Endothelial cell of umbilical vein (primary cell): ENCODE data around the gene CEMIP. TPM values are rescaled to one million over a fixed set of nuclear protein-coding genes. Genes with fewer than 3 reads are reported as not detected.

Experiments
- BruUV-seq: library from RNA; stranded (reverse); fragments of 400-500 nt; replicated peaks from 2 replicates; lab custom pipeline; 2021; lab: Mats Ljungman, UMichigan
- CTCF ChIA-PET: fragments of 300-600, 350-600 bp; sonication (Branson Sonifier 250); formaldehyde crosslinking; loops from one replicate; lab custom pipeline; 2021; ENCODE audit warnings: antibody characterized with exemption, inconsistent platforms; lab: Charles Lee
- POLR2A ChIA-PET: fragments of 300-600, 350-600 bp; sonication (Branson Sonifier 250); formaldehyde crosslinking; loops from one replicate; lab custom pipeline; 2021; ENCODE audit warnings: antibody characterized with exemption, inconsistent platforms; lab: Charles Lee
- DNase-seq: peaks from one replicate; pipeline ENCODE4 v3.0.0-alpha.2; 2011; ENCODE audit warnings: low read depth, low spot score
- FAIRE-seq: peaks from 2 replicates; lab custom pipeline; 2011; peaks lifted over from hg19 to GRCh38; lab: Jason Lieb, UNC
- H2AFZ ChIP-seq: 2 replicates; pipeline ENCODE4 v1.6.0; 2012; ENCODE audit warnings: low read depth, low read length, control low read depth, inconsistent platforms
- H3K27ac ChIP-seq: 2 replicates; pipeline ENCODE4 v1.5.1; 2011; ENCODE audit warnings: low read depth, mild to moderate bottlenecking, control low read depth, low read length, moderate library complexity; ENCODE audit not compliant: insufficient read depth
- H3K27me3 ChIP-seq, 2 experiments: 2 replicates each; pipeline versions ENCODE4 v1.6.0 to v1.6.1; 2011; ENCODE audit warnings: low read length in 2 of 2, mixed read lengths in 1 of 2; ENCODE audit not compliant: control insufficient read depth in 2 of 2, insufficient read depth in 2 of 2
- H3K36me3 ChIP-seq, 2 experiments: 2 replicates in 1 of 2; 3 replicates in 1 of 2; pipeline ENCODE4 v1.5.1; 2011; ENCODE audit warnings: low read length in 2 of 2, mild to moderate bottlenecking in 1 of 2, moderate library complexity in 1 of 2; ENCODE audit not compliant: control insufficient read depth in 2 of 2, insufficient read depth in 2 of 2; ENCODE audit errors: extremely low read depth in 1 of 2
- H3K4me1 ChIP-seq: 3 replicates; pipeline ENCODE4 v1.5.1; 2011; ENCODE audit warnings: mild to moderate bottlenecking, low read length; ENCODE audit not compliant: control insufficient read depth, insufficient read depth; ENCODE audit errors: extremely low read depth
- H3K4me2 ChIP-seq: 2 replicates; pipeline ENCODE4 v1.6.1; 2011; ENCODE audit warnings: low read length, control low read depth, mixed read lengths; ENCODE audit not compliant: insufficient read depth
- H3K4me3 ChIP-seq, 3 experiments: fragments of 200-600 bp in 1 of 3; sonication (generic), shearing (Covaris generic) in 1 of 3; replicated peaks in 1 of 3; 2 replicates each; pipeline ENCODE4 v1.5.1; 2011 to 2016; ENCODE audit warnings: control low read depth in 3 of 3, low read length in 3 of 3, mild to moderate bottlenecking in 2 of 3, inconsistent platforms in 1 of 3, low read depth in 1 of 3, moderate library complexity in 1 of 3; ENCODE audit not compliant: insufficient read depth in 1 of 3
- H3K79me2 ChIP-seq: 2 replicates; pipeline ENCODE4 v1.6.0; 2012; ENCODE audit warnings: low read length, inconsistent platforms; ENCODE audit not compliant: control insufficient read depth, insufficient read depth
- H3K9ac ChIP-seq: replicated peaks from 2 replicates; pipeline ENCODE3; 2011; ENCODE audit warnings: low read length, control low read depth; ENCODE audit not compliant: insufficient read depth; ENCODE audit errors: extremely low read depth
- H3K9me1 ChIP-seq: replicated peaks from 3 replicates; pipeline ENCODE4 v1.6.0; 2011; ENCODE audit warnings: mild to moderate bottlenecking, low read length; ENCODE audit not compliant: control insufficient read depth, insufficient read depth; ENCODE audit errors: extremely low read depth
- H3K9me3 ChIP-seq: replicated peaks from 2 replicates; pipeline ENCODE4 v1.5.1; 2012; ENCODE audit warnings: low read length, inconsistent platforms; ENCODE audit not compliant: control insufficient read depth, insufficient read depth
- H4K20me1 ChIP-seq: replicated peaks from 2 replicates; pipeline ENCODE3; 2011; ENCODE audit warnings: mild to moderate bottlenecking, low read length; ENCODE audit not compliant: control insufficient read depth, insufficient read depth; ENCODE audit errors: extremely low read depth
- EZH2 ChIP-seq: IDR thresholded peaks from 2 replicates; pipeline ENCODE4 v1.6.1; 2012; ENCODE audit warnings: borderline replicate concordance, low read depth, mild to moderate bottlenecking, moderate library complexity, low read length, inconsistent platforms; ENCODE audit not compliant: severe bottlenecking
- FOS ChIP-seq: IDR thresholded peaks from 2 replicates; pipeline ENCODE4 v1.6.1; 2011; ENCODE audit warnings: mild to moderate bottlenecking, low read length, moderate library complexity, borderline replicate concordance; ENCODE audit not compliant: insufficient read depth
- GATA2 ChIP-seq: IDR thresholded peaks from 2 replicates; pipeline ENCODE4 v1.7.0; 2011; ENCODE audit warnings: low read depth, mild to moderate bottlenecking, moderate library complexity, mixed read lengths, low read length; ENCODE audit not compliant: insufficient read length, insufficient read depth
- JUN ChIP-seq: IDR thresholded peaks from 2 replicates; pipeline ENCODE4 v1.6.1; 2011; ENCODE audit warnings: borderline replicate concordance, low read depth; ENCODE audit not compliant: insufficient read length, insufficient read depth
- MAX ChIP-seq: IDR thresholded peaks from 2 replicates; pipeline ENCODE4 v1.6.1; 2011; ENCODE audit not compliant: insufficient read depth, insufficient read length
- POLR2A ChIP-seq: IDR thresholded peaks from 2 replicates; pipeline ENCODE4 v1.6.1; 2012; ENCODE audit warnings: low read depth, mild to moderate bottlenecking, control low read depth, low read length
- dilution Hi-C: fragments of 300-500 bp; cut with MboI; formaldehyde crosslinking; loops from one replicate; pipeline ENCODE4 v1.15.0; 2019; ENCODE audit warnings: low sequenced_read_pairs; ENCODE audit not compliant: extremely low pct_ligation_motif_present
- intact Hi-C: fragments of 100-400 bp; cut with micrococcal nuclease; formaldehyde crosslinking; loops from one replicate; pipeline ENCODE4 v1.10.0; 2022
- polyA plus RNA-seq, 4 experiments: library from polyadenylated mRNA; depleted of rRNA in 3 of 4; stranded (reverse) in 3 of 4; unstranded in 1 of 4; fragments of >200 nt; gene quantifications; 2 replicates each; pipeline versions ENCODE4 v1.2.1 to v1.2.3, GENCODE V29; 2011 to 2012; ENCODE audit warnings: missing spikeins in 1 of 4
- total RNA-seq: library from RNA; stranded (reverse); gene quantifications from 2 replicates; pipeline ENCODE4 v1.2.3, GENCODE V29; 2021
- TF ChIP-seq, protein P1 (sequence below), 2 donors: IDR thresholded peaks; 1 replicate in 1 of 2; 2 replicates in 1 of 2; pipeline ENCODE4 v1.5.1; 2011; ENCODE audit warnings: low read length in 2 of 2, mild to moderate bottlenecking in 2 of 2, moderate library complexity in 2 of 2, control low read depth in 1 of 2, inconsistent platforms in 1 of 2, low read depth in 1 of 2; ENCODE audit not compliant: insufficient read depth in 1 of 2; ENCODE audit errors: extremely low read depth in 1 of 2

CEMIP gene
- total and polyA plus RNA-seq, 2 donors (not counting 3 experiments of a cell fraction or from before 2014, with no cell fraction given): 0.01 TPM; not detected in 1

DNA sequence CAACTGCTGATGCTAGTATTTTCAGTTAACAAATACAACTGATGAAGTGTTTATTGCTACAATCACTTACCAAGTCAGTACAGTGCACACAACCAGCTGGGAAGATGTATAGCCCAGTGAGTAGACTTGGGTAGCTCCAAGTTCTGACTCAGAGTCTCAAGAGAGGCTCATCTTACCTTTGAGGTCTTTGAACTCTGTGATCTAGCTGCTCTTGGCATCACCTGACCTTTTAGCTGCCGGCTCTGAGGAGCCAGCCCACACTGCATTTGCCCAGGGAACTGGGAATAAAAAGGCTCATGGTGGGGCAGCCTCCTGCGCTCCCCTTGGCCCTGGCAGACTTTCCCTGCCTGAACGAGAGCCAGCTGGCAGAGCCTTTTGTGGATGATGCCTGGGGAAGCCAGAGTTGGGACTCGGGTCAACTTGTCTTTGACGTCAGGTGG lies 82.6 kb downstream of the CEMIP start:
- Histone ChIP-seq H3K79me2 (no peaks in the 10 kb centered on the region), H2AFZ (no peak overlapping the region), H4K20me1 (no peaks in the 10 kb centered on the region), H3K36me3 (no peaks in the 10 kb centered on the region), H3K27ac (no peak overlapping the region), H3K4me2 (no peak overlapping the region), H3K9me1 (no peaks in the 10 kb centered on the region), H3K4me3 (no peak overlapping the region), H3K4me1 (no peaks in the 10 kb centered on the region), H3K9ac (no peak overlapping the region), H3K9me3 (no peaks in the 10 kb centered on the region), H3K27me3 (peaks cover 0 to 2% of the 10 kb centered on the region in 2 experiments)
- BruUV-seq: no TSS peak
- intact Hi-C loops: no loop called here
- POLR2A ChIA-PET: no interaction called here
- TF ChIP-seq MAX (no peak), EZH2 (no peak), GATA2 (no peak), FOS (no peak)
- TF ChIP-seq, protein P1, sequence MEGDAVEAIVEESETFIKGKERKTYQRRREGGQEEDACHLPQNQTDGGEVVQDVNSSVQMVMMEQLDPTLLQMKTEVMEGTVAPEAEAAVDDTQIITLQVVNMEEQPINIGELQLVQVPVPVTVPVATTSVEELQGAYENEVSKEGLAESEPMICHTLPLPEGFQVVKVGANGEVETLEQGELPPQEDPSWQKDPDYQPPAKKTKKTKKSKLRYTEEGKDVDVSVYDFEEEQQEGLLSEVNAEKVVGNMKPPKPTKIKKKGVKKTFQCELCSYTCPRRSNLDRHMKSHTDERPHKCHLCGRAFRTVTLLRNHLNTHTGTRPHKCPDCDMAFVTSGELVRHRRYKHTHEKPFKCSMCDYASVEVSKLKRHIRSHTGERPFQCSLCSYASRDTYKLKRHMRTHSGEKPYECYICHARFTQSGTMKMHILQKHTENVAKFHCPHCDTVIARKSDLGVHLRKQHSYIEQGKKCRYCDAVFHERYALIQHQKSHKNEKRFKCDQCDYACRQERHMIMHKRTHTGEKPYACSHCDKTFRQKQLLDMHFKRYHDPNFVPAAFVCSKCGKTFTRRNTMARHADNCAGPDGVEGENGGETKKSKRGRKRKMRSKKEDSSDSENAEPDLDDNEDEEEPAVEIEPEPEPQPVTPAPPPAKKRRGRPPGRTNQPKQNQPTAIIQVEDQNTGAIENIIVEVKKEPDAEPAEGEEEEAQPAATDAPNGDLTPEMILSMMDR (IDR thresholded peaks at IDR 0.05; ENCODE audit: extremely low read depth in 1 of 2, insufficient read depth in 1 of 2, low read depth in 1 of 2, low read length in 2 of 2): no peak
- no peak for DNase-seq
- dilution Hi-C loops: no loop called here
- CTCF ChIA-PET: no interaction called here
- no peak for FAIRE-seq

- H3K4me3 ChIP-seq: no peak overlapping the region
- H3K27me3 ChIP-seq: peaks cover 0 to 2% of the 10 kb centered on the region in 2 experiments
- ChIA-PET CTCF (no interaction called here), POLR2A (no interaction called here)
- no peaks in the 10 kb centered on the region for H3K36me3 ChIP-seq
- dilution Hi-C loops: no loop called here
- no peak for DNase-seq
- H3K9ac ChIP-seq: no peak overlapping the region
- TF ChIP-seq JUN (no peak), MAX (no peak), POLR2A (no peak), EZH2 (no peak)
- TF ChIP-seq, protein P1 (IDR thresholded peaks at IDR 0.05; ENCODE audit: extremely low read depth in 1 of 2, insufficient read depth in 1 of 2, low read depth in 1 of 2, low read length in 2 of 2): no peak
- no peaks in the 10 kb centered on the region for H4K20me1 ChIP-seq
- H2AFZ ChIP-seq: no peak overlapping the region
- H3K27ac ChIP-seq: no peak overlapping the region
- no peaks in the 10 kb centered on the region for H3K9me3 ChIP-seq
- no peaks in the 10 kb centered on the region for H3K79me2 ChIP-seq
- intact Hi-C loops: no loop called here
- H3K9me1 ChIP-seq: no peaks in the 10 kb centered on the region
- FAIRE-seq: no peak
- no TSS peak for BruUV-seq
- no peak overlapping the region for H3K4me2 ChIP-seq
- H3K4me1 ChIP-seq: no peaks in the 10 kb centered on the region
Measured at GRCh38 chr15:80864666-80865065, 85.5 kb downstream of the CEMIP start.
